ENCODE results near the gene SLC16A4.
"Not testable (repeated sequence)": the region's sequence is repeated elsewhere in the genome, so short reads cannot be mapped to it uniquely, and the experiment has no call there.

The SLC16A4 gene

DNA sequence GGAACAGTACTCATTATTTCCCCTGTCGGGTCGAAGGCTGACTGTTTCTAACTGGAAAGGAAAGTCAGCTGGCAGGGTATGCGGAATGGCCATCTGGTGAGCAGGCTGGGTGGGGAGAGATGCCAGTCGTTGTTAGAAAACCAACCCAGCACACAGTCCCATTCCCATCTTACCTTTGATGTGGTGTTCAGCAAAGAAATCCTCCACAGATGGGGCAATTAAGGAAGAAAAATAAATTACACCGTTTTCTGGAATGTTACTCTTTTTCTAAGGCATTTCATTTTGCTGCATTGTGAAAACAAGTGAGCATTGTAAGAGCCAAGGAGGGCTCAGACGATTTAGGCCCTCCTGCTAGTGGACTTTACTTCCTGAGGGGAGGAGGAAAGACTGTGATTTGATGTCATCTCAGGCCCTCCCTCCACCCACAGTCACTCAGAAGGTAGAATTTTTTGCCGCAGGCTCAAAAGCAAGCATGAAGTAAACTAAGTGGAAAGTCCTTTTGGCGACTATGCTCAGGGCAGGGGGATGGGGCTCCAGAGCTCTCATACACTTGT is at the start of gene SLC16A4:
SLC16A4 (minus strand) TSS at position 335 of the 554 bp plus-strand sequence. CDS start 1,703 bp downstream, outside the sequence.
- DNase-seq, result no peak

DNA sequence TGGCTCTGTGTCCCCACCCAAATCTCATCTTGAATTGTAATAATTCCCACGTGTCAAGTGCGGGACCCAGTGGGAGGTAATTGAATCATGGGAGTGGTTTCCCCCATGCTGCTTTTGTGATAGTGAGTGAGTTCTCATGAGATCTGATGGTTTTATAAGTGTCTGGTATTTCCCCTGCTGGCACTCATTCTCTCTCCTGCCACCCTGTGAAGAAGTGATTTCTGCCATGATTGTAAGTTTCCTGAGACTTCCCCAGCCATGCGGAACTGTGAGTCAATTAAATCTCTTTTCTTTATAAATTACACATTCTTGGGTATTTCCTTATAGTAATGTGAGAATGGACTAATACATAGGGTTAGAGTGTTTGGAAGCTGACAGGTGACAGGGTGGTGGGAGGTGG is 49.0 kb upstream of the SLC16A4 start:
- not testable (repeated sequence) for DNase-seq

DNA sequence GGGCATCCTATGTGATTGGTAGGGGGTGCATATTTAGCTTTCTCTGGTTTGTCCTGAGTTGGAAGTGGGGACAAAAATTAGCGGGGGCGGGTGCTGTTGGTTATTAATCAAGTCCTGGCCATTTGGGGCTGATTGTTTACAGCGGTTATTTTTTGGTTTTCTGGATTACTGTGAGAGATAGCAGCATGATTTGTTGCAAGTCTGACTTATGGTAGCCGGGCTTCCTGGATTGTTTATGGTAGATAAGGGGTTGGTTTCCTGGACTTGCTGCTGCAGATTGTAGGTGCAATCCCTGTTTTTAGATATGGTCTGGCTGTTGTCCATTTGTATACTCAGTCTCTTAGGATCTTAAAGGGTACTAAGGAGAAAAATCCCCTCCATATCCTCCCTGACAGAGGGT is 48.1 kb upstream of the SLC16A4 start:
- no peak for DNase-seq

DNA sequence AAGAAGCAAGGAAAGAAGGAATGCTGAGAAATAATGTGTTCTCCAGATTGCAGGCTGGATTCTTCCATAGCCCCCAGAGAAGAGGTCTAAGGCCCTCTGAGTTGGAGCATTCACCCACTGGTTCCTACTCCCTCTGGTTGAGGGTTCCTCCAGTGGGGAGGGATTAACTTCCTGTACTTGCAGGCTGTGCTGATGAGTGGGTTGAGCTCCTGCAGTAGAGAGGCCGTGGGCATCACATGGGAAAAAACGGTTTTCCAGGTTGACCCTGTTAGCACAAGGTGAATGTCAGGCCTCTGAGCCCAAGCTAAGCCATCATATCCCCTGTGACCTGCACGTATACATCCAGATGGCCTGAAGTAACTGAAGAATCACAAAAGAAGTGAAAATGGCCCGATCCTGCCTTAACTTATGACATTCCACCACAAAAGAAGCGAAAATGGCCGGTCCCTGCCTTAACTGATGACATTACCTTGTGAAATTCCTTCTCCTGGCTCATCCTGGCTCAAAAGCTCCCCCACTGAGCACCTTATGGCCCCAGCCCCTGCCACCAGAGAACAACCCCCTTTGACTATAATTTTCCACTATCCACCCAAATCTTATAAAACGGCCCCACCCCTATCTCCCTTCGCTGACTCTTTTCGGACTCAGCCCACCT is 46.9 kb upstream of the SLC16A4 start:
- DNase-seq, result not testable (repeated sequence)

DNA sequence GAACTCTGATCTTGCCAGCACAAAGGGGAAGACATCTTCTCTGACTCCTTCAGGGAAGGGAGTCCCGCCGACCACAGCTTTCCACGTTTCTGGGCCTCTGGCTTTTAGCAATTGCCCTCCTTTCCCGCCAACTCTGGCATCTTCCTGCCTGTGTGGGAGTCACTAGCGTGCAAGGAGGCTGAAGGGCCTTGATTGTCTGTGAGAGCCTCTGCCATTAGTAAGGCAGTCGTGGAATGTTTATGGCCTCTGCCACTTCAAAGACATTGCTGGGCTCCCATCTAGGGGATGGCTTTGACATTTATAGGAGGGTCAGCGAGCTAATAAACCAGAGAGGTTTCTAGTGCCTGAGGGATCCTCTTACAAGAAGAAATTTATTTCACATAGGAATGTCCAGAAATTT is 45.8 kb upstream of the SLC16A4 start:
- DNase-seq, result no peak

DNA sequence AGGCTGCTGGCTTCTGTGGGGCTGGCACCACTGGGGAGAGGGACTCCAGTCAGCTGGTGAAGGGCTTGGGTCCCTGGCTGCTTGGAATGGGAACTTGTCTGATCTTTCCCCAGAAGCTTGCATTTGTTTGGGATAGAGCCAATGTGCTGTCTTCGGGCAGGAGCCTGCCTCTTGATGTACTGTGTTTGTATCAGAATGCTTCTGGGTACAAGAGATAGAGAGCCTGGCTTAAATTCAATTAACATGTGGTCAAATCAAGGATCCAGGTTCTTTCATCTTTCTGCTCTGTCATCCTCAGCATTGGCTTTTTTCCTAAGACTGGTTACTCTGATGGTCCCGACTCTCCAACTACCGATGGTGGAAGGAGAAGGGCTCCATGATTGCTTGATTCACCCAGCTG is 44.1 kb upstream of the SLC16A4 start:
- DNase-seq, result no peak

DNA sequence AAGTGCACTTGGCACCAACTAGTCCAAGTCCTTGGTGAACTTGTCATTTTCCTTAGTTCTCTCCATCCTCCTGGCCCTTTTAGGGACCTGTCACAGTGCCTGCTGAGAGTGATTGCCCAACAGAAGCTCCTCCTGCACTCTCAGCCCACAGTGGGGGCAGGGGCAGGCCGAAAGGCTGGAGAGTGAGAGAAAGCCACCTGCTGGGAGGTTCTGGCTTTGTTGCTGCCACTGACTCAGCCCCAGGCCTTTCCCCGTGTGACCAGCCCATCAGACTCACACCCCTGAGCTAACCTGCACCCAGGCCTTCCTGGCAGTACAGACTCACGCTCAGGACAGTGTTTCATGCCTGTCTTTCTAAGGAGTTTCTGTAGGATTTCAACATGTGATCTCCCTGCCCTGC is 43.0 kb upstream of the SLC16A4 start:
- no peak for DNase-seq

DNA sequence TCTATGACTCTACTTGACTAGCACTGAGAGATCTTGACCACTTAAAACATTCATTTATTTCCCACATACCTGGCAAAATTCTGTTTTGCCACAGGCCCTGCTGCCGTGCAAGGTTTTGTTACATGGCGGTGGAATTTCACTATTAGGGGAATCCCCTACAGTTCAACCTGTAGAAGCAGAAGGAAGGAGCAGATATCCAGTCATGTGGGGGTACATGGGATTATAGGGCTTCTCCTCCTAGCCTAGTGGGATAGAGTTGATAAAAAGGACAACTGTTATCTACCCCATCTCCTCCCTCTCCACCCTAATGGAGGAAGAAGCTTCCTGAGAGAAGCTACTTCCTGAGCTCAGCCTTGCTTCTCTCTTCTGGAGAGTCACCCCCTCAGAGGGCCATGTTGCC is 42.4 kb upstream of the SLC16A4 start:
- DNase-seq, result no peak

DNA sequence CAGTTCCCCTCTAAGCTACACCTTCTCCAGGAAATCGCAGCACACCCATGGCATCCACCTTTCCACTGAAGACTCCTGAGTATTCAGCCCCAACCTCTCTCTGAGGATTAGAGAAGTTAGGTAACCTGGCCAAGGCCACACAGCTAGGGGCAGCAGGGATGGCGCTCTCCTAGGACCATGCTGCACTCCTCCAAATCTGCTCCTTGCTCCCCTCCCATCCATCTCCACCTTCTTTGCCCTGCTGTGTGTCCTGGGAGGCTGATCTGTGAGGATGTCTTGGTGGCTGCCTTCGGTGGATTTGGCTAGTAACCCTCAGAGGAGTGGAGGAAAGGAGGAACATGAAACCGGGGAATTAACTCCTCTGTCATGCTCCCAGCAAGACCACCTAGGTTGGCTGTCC is 40.1 kb upstream of the SLC16A4 start:
- DNase-seq, result no peak

DNA sequence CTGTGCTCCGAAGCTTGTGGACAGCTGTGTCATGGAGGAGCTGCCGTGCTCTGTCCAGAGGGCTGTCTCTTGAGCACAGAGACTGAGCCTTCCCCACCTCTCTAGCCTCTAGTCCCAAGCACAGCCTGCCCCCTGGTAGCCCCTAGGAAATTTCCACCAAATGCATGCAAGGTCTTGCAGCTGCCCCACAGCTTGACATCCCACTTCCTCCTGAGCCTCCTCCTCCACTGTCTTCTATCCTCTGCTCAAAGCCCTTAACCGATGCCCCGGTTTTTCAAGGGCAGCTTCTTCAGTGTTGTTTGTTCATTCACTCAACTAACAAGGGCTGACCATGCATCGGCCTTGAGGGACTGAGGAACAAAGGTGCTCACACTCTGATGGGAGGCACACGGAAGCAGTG is 39.5 kb upstream of the SLC16A4 start:
- DNase-seq, result no peak

DNA sequence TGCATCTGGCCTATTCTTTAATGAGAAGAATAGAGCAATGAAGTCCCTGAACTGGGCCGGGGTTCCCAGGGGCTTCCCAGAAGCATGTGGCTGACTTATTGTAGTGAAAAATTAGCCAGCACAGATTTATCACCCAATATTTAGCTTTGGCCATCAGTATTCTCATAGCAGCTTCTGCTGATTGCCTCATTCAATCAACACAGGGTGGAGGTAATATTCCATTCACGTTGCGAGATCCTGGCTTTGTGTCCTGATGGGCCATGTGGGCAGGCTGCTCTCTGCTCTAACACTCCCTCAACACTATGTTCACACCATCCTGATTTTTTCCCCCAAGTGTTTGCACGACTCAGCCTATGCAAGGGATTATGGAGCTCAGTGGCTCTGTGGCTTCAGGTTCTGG is 38.1 kb upstream of the SLC16A4 start:
- DNase-seq, result no peak

DNA sequence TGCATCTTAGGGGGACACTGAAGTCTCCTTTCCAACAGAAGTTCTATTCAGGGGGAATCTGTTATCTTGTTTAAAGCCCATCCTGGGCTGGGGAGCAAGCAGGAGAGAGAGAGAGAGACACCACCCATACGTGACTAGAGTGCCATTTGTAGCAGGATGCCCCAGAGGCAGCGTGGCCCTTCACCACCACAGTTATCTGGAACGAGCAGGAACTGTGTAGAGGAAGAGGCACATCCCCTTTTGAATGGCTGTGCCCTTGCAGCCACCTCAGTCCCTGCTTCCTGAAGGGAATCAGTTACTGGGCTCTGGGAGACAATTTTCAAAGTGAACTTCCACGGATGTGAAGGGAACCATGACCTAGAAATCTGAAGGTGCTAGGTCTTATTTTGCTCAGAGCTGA is 36.0 kb upstream of the SLC16A4 start:
- no peak for DNase-seq

DNA sequence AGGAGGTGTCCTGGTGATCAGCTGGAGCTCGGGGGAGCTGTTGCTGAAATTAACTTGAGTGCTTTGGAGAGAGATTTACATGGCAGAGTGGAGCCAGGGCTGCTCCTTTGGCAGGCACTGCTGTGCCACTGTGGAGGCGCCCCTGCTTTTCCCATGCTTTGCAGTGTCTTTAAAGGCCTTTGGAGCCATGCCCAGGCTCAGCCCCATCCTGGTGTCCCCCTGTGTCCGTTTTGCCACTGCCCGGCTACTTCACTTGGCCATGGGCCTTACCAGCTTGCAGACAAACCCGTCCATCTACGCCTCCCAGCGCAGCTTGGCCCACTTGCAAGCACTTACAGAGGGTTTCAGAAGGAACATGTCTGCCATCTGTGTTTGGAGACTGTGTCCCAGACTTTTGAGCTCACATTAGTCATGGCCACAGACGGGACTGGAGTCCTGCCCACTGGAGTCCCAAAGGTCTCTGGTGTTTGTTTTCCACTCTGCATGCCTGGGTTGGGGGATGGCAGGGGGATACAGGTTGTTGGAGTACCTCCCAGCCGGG is 34.9 kb upstream of the SLC16A4 start:
- no peak for DNase-seq

DNA sequence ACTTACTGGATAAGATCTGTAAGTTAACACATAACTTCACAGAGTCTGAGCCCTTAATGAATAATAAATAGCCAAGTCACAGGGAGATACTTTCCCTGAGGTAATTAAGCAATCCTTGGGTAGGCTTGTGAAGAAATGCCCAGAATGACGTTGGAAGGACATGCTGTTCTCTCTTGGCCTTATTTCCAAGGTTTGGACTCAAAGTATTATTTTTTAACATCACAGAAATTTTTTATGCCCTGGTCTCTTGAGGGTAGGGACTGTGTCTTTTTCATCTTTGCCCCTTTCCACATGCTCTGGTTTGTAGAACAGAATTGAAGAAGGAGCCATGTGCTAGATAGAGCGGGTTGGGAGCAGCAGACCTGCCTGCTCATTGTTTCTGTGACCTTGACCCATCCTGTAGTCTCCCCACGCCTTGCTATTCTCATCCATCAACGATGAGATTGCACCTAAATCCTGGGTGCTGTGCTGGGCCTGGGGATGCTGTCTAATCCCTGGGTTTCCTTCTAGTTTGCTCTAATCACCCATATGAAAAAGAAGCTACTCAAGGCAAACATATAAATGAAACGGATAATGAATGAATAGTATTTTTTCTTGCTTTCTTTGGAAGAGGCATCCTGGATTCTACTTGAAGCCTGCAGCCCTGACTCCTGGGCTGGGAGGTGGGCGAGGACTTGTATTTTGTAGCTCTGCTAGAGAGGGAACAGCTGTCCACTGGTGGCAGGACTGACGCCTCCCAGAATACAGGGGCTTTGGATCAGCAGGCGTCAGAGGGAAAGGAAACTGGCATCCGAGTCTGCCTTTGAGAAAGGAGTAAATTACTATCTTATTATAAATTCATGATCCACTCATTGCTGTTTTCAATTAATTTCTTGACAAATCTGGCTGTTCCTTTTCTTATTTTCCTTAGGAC is 34.1 kb upstream of the SLC16A4 start:
- no peak for DNase-seq

DNA sequence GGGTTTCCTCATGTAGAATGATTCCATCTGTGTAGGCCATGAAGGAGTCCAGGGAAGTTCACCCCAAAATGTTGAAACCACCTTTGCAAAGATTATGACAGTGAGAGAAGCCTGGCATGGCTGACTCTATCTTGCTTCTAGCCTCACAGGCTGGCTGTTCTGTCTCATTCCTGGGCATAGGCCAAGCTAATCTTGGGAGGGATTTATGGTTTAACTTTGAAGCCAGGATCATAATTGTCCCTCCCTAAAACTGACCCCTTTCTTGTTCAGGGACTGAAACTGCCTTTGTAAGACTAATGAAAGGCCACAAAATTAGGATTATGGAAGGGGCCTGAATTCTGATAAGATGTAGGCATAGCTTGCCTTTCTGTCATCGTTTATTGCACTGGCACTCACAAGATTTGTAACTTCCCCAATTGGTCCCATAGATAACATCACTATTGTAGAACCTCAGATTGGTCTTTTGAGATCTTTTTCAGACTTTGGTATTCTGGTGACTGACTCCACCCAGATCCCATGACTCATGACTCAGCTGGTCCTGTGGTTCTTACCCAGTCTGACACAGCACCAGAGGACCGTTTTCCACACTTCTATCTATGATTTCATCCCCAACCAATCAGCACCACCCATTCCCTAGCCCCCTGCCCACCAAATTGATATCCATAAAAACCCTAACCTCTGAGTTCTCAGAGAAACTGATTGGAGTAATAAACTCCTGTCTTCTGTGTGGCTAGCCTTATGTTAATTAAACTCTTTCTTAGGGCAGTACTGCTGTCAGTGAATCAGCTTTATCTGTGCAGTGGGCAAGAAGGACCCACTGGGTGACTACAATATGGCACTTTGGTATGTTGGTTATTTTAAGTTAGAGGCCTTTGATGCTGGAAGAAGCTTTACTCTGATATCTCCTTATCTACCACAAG is 30.3 kb upstream of the SLC16A4 start:
- DNase-seq, result no peak

DNA sequence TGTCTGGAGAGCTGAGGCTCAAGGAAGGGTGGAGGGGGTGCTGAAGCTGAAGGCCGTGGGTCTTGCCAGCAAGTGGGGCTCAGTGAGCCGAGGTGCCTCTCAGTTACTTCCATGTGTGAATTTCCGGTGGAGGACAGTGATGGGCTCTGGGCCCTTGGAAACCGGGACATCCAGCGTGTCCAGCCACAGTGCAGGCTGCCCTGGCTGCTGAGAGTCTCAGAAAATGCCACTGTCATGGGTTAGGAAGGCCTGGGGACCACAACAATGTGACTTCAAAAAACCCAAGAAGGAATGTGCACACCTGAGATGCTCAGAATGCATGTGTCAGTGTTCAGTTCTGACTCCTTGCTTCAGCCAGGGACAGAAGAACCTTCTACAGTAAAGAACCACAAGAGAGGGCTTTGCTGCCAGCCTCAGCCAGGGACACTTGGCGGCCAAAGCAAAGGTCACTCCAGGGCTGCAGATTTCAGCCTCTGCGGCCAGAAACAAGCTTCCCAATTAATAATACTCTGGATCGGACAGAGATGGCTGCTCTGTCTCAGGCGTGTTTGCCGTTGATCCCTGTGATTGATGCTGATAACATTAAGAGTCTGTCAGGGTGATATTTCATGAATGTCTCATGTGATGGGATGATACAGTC is 29.3 kb upstream of the SLC16A4 start:
- no peak for DNase-seq

DNA sequence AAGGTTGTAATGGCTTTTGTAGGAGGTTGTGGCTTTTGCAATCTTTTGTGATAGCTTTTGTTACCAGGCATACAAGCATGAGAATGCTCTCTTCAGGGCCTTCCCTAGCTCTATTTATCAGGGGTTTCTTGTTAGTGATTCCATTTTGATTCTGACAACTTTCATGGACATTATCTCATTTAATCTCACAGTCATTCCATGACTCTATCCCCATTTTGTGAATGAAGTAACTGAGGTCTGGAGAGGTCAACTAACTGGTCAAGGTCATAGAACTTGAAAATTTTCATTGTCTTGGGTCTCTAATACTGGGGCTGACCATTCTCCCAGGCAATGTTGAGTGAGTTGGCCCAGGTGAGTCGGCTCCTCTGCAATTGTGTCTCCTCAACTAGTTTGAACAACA is 27.9 kb upstream of the SLC16A4 start:
- no peak for DNase-seq

DNA sequence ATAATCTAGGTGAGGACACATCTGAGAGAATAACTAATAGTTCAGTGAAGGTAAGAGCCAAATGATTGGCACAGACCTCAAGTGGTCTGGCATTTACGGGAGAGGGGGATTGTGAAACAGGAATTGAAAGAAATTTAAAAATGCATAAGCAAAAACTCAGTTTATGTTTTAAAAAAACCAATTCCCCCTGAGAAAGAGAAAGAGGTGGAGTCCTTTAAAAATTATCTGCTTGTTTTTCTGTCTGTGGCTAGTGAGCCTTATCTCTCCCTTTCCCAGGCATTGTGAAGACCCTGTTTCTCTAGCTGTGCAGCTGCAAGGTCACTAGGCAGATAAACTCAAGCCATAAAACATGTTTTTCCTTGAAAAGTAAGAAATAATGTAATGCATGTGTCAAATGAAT is 22.2 kb upstream of the SLC16A4 start:
- not testable (repeated sequence) for DNase-seq

DNA sequence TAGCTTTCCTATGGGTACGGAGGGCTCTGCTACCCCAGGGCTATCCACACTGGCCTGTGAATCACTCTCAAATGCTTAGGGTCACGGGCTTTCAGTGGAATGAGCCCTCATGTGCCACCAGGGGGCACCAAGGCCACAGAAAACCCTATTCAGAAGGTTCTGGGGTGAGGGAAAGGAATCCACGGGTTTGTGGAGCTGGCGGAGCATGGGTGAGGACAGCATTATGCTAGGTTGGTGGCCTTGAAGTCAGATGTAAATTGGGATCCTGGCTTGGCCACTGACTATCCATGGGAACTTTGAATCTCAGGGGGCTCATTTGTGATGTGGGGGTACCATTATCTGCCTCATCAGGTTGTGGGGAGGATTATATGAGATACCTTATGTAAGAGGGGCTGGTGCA is 21.8 kb upstream of the SLC16A4 start:
- DNase-seq, result no peak

DNA sequence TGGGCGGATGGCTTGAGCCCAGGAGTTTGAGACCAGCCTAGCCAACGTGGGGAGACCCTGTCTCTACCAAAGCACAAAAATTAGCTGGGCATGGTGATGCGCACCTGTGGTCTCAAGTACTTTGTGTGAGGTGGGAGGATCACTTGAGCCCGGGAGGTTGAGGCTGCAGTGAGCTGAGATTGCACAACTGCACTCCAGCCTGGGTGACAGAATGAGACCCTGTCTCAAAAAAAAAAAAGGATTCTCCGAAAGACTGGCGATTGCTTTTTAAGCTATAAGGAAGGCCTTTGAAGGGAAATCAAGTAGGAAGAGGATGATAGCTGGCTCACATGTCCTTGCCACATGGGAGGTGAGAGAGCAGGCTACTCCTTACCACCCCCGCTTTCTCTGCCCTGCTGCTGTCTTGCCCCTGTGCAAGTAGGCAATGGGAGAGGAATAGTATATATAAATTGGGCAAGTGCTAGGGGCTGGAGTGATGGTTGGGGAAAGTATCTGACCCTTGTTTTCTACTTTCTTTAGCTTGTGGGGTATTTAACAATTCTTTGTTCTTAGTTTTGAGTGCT is 20.4 kb upstream of the SLC16A4 start:
- DNase-seq, result no peak

DNA sequence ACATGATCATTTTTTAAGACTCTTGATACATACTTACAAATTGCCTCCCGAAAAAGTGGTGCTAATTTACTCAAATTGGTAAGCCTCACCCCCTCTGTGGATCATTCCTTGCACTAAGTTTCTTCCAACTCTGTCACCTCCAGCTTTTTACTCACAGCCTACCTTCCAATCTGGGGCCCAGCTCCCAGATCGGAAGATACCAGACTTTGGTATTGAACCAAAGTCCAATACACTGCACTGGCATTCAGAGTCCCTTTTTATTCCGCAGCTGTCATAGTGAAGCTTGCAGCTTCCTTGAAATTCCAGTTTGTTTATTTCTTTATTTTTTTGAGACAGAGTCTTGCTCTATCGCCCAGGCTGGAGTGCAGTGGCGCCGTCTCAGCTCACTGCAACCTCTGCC is 18.5 kb upstream of the SLC16A4 start:
- no peak for DNase-seq

DNA sequence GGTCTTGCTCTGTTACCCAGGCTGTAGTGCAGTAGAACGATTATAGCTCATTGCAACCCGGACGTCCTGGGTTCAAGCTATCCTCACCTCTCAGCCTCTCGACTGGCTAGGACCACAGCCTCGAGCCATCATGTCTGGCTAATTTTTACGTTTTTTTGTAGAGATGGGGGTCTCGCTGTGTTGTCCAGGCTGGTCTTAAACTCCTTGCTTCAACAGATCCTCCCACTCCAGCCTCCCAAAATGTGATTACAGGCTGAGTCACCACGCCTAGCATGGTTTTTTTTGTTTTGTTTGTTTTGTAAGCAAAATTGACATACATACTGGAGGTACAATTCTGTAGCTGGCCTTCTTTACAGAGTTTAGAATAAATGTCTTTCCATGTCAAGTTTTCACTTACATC is 17.7 kb upstream of the SLC16A4 start:
- no peak for DNase-seq

All from T1000 (cell line).